Urinary bladder (tissue), 4 donors: Measurements from ENCODE around the gene NDUFB4. TPM values are rescaled to one million over a fixed set of nuclear protein-coding genes. Genes with fewer than 3 reads are reported as not detected.
"Not testable (repeated sequence)": the region's sequence is repeated elsewhere in the genome, so short reads cannot be mapped to it uniquely, and the experiment has no call there.

Experiments used
- DNase-seq: peaks from one replicate; pipeline ENCODE4 v3.0.0-alpha.2; 2015; ENCODE audit errors: extremely low spot score
- H3K27ac ChIP-seq: one replicate; pipeline ENCODE4 v1.5.1; 2013; ENCODE audit warnings: low read depth, mild to moderate bottlenecking, moderate library complexity
- H3K36me3 ChIP-seq: one replicate; pipeline ENCODE4 v1.6.1; 2013; ENCODE audit warnings: mild to moderate bottlenecking, moderate library complexity; ENCODE audit not compliant: insufficient read depth
- H3K4me1 ChIP-seq: one replicate; pipeline ENCODE4 v1.6.1; 2013; ENCODE audit warnings: mild to moderate bottlenecking, moderate library complexity; ENCODE audit not compliant: insufficient read depth
- H3K4me3 ChIP-seq: one replicate; pipeline ENCODE4 v1.5.1; 2013; ENCODE audit warnings: low read depth, low read length
- WGBS: extraction: QIAGEN DNeasy Blood & Tissue Kit; methylation state at CpG from one replicate; pipeline ENCODE4 v1.1.7; 2013; 5-methylcytosine and 5-hydroxymethylcytosine counted together
- polyA plus RNA-seq: library from polyadenylated mRNA; stranded (reverse); fragments of 200-250 nt; gene quantifications from one replicate; pipeline ENCODE4 v1.2.3, GENCODE V29; 2013
- total RNA-seq: library from RNA; depleted of rRNA; stranded (reverse); fragments of >200 nt; gene quantifications from one replicate; pipeline ENCODE4 v1.2.3, GENCODE V29; 2014
- donor health status: healthy with polysubstance abuse.
- donor health status: healthy.

Gene NDUFB4
- total and polyA plus RNA-seq, 2 donors = 58.1 to 242 TPM

DNA sequence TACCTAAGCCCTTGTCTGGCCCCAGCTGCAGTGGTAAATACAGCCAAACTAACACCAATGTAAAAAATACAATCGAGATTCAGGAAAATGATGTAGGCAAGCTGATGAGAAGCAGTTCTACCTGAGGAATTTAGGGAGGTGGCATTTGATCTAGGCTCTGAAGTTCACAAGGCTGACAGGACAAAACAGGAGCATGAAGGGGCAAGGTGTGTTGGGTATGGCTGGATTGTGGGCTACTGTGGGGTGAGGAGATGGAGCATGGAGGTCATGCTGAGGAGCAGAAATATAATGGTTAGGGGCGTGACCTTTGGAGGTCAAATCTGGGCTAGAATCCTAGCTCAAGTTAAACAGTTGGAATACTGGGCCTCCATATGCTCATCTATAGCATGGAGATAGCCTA is 6.5 kb downstream of the NDUFB4 start:
- DNase-seq = no peak
- no peak overlapping the region for H3K4me3 ChIP-seq
- peaks cover 5% of the 10 kb centered on the region for H3K36me3 ChIP-seq
- no peaks in the 10 kb centered on the region for H3K4me1 ChIP-seq
- 90% methylated on average over 2 of the region's 2 CpGs for WGBS
- no peak overlapping the region for H3K27ac ChIP-seq

- no peak overlapping the region for H3K4me3 ChIP-seq
- H3K27ac ChIP-seq = no peak overlapping the region
- H3K36me3 ChIP-seq = peaks cover 5% of the 10 kb centered on the region
- no peak for DNase-seq
- no peaks in the 10 kb centered on the region for H3K4me1 ChIP-seq
Observed at GRCh38 chr3:120604382-120604781, 8.2 kb downstream of the NDUFB4 start.

GRCh38 chr3:120604784-120605183 is 8.6 kb downstream of the NDUFB4 start:
- no peak for DNase-seq
- Histone ChIP-seq H3K36me3 (peaks cover 5% of the 10 kb centered on the region), H3K4me1 (no peaks in the 10 kb centered on the region), H3K27ac (no peak overlapping the region), H3K4me3 (no peak overlapping the region)

DNA sequence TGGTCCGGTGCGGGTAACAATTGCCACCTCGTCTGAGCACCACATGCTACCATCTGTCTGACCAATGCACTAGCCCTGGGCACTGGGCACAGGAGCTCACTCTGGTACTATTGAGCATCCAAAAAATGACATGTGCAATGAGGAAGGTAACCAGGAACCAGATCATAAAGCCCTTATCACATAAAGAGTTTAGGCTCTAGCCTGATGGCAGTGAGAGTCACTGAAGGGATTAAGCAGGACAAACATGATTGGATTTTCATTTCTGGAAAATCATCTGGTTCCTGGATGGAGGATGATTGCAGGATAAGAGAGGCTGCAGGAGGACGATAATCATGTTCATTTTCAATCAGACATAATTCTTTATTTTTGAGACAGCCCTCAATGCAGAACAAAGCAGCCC is 12.4 kb downstream of the NDUFB4 start:
- Histone ChIP-seq H3K36me3 (no peaks in the 10 kb centered on the region), H3K4me1 (no peaks in the 10 kb centered on the region), H3K27ac (no peak overlapping the region), H3K4me3 (no peak overlapping the region)
- WGBS = 74% methylated on average over 4 of the region's 4 CpGs
- DNase-seq = no peak

DNA sequence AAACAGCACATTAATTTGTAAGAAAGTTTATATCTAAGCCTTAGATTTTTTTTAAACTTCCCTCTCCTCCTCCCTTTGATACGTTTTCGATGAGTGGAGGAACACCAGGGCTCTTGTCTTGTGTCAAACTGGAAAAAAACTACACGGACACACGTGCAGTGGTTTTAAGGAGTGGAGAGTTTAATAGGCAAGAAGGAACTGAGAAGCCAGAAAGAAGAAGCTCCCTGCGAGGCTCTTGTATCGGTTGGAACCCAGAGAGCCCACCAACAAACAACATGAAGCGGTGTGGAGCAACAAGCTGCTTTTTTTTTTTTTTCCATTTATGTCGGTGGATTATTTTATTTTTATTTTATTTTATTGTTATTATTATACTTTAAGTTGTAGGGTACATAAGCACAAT is 18.6 kb downstream of the NDUFB4 start:
- no peaks in the 10 kb centered on the region for H3K4me1 ChIP-seq
- H3K36me3 ChIP-seq = no peaks in the 10 kb centered on the region
- no peak overlapping the region for H3K4me3 ChIP-seq
- WGBS = 75% methylated on average over 8 of the region's 8 CpGs
- no peak overlapping the region for H3K27ac ChIP-seq
- DNase-seq = no peak

DNA sequence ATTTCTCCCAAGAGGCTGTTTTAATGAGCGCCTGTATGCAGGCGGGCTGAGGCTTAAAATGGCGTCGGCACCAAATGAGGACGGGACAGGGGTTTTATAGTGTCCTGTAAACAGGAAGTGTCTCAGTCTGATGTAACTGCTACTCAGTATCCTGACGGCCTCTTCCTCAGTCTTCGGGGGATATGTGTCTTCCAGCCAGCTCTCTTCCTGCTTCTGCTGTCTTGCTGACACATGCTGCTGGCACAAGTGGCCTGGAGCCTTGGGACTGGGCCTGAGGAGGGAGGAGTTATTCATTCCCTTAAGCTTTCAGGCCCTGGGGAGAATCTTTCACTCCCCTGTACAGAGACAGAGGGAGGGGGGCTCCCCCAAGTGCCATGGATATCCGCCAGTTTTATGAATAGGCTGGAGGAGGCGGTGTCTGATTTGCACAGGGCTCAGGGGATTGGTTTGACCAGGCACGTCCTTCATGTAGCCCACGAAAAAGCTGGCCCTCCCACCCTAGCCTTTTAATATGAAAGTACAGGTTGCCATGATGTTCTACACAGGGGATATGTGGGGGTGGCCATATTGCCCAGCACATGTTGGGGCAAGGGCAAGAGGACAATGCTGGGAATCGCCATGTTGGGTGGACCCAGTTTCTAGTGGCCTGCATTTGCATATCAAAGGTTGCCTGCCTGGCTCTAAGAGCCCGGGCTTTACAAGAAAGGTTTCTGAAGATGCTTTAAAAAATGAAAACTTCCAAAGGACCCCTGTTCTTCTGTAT is 19.9 kb downstream of the NDUFB4 start:
- DNase-seq = no peak
- no peak overlapping the region for H3K27ac ChIP-seq
- H3K36me3 ChIP-seq = no peaks in the 10 kb centered on the region
- H3K4me1 ChIP-seq = no peaks in the 10 kb centered on the region
- H3K4me3 ChIP-seq = no peak overlapping the region
- 54% methylated on average over 13 of the region's 13 CpGs for WGBS

DNA sequence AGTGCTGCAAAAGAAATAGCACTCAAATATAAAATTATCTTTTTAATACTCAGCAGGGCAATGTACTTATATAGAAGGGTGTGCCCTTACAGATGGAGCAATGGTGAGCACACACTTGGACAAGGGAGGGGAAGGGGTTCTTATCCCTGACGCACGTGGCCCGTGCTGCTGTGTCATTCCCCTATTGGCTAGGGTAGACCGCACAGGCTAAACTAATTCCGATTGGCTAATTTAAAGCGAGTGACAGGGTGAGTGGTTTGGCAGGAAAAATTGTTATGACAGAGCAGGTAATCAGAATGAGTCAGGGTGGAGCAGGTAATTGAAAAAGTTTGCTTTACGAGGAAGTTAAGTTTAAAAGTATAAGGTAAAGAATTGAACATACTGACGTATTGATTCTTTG is 20.6 kb downstream of the NDUFB4 start:
- H3K4me3 ChIP-seq, H3K36me3 ChIP-seq, H3K4me1 ChIP-seq, DNase-seq, H3K27ac ChIP-seq: not testable (repeated sequence)
- WGBS = 80% methylated on average over 8 of the region's 8 CpGs

DNA sequence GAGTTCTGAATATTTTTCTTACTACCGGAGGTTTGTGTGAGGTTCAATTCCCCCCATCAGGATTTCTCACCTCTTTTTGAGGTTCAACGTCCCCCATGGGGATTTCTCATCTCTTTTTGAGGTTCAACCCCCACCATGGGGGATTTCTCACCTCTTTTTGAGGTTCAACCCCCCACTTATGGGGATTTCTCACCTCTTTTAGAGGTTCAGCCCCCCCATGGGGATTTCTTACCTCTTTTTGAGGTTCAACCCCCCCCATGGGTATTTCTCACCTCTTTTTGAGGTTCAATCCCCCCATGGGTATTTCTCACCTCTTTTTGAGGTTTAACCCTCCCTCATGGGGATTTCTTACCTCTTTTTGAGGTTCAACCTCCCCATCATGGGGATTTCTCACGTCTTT is 26.3 kb downstream of the NDUFB4 start:
- Histone ChIP-seq H3K27ac (no peak overlapping the region), H3K4me1 (no peaks in the 10 kb centered on the region), H3K36me3 (no peaks in the 10 kb centered on the region), H3K4me3 (no peak overlapping the region)
- no peak for DNase-seq
- 86% methylated on average over 3 of the region's 3 CpGs for WGBS

- WGBS = 88% methylated on average over 12 of the region's 12 CpGs
- no peak overlapping the region for H3K27ac ChIP-seq
- no peaks in the 10 kb centered on the region for H3K36me3 ChIP-seq
- DNase-seq = no peak
- H3K4me1 ChIP-seq = no peaks in the 10 kb centered on the region
- H3K4me3 ChIP-seq = no peak overlapping the region
Observed at GRCh38 chr3:120622870-120623726, 27.0 kb downstream of the NDUFB4 start.

- H3K27ac ChIP-seq = no peak overlapping the region
- H3K36me3 ChIP-seq = no peaks in the 10 kb centered on the region
- no peaks in the 10 kb centered on the region for H3K4me1 ChIP-seq
- no peak for DNase-seq
- no peak overlapping the region for H3K4me3 ChIP-seq
Observed at GRCh38 chr3:120623727-120624093, 27.6 kb downstream of the NDUFB4 start.

GRCh38 chr3:120625159-120625586 is 29.0 kb downstream of the NDUFB4 start:
- no peak for DNase-seq
- Histone ChIP-seq H3K36me3 (no peaks in the 10 kb centered on the region), H3K27ac (no peak overlapping the region), H3K4me1 (no peaks in the 10 kb centered on the region), H3K4me3 (no peak overlapping the region)

DNA sequence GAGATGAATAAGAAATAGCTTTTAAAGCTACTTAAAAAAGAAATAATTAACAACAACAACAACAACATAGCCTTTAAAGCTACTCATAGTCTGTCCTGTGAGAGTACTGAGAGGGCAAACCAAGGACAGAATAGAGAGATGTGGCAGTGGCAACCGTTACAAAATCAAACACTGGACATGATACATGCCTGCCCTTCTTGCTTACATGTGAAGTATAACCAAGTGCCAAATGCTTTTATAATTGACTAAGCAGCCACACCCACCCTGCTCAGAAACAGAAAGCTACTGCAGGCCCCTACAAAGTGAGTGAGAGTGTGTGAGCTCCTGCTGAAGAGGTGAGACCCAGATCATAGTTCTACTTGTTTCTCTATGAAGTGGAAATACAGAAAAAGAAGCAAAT is 38.4 kb downstream of the NDUFB4 start:
- no peaks in the 10 kb centered on the region for H3K4me1 ChIP-seq
- H3K27ac ChIP-seq = no peak overlapping the region
- WGBS = 0% methylated on average over 1 of the region's 1 CpG
- no peak overlapping the region for H3K4me3 ChIP-seq
- no peak for DNase-seq
- H3K36me3 ChIP-seq = no peaks in the 10 kb centered on the region

- WGBS = 69% methylated on average over 2 of the region's 2 CpGs
Observed at GRCh38 chr3:120636795-120637401, 40.8 kb downstream of the NDUFB4 start.

More at GRCh38 chr3:120636795-120637401, 40.8 kb downstream of the NDUFB4 start:
- no peak overlapping the region for H3K4me3 ChIP-seq
- H3K4me1 ChIP-seq = no peaks in the 10 kb centered on the region
- H3K36me3 ChIP-seq = no peaks in the 10 kb centered on the region
- H3K27ac ChIP-seq = no peak overlapping the region
- DNase-seq = no peak
